Right atrium auricular region (tissue), 2 donors: Measurements from ENCODE around the gene FABP2. TPM values are rescaled to one million over a fixed set of nuclear protein-coding genes. Genes with fewer than 3 reads are reported as not detected.
"Not testable (repeated sequence)": the region's sequence is repeated elsewhere in the genome, so short reads cannot be mapped to it uniquely, and the experiment has no call there.

Experiments
- DNase-seq: peaks from one replicate; pipeline ENCODE4 v3.0.0-alpha.2; 2019; ENCODE audit warnings: low spot score
- H3K27ac ChIP-seq, 2 donors: fragments of 200-600 bp; sonication (generic); 1 replicate in 1 of 2; 2 replicates in 1 of 2; pipeline ENCODE4 v1.5.1; 2016 to 2019
- H3K27me3 ChIP-seq, 2 donors: fragments of 200-600 bp; sonication (generic); one replicate each; pipeline versions ENCODE4 v1.5.1 to v1.6.0; 2017 to 2019
- H3K36me3 ChIP-seq: fragments of 200-600 bp; sonication (generic); one replicate; pipeline ENCODE4 v1.5.1; 2016
- H3K4me1 ChIP-seq, 2 donors: fragments of 200-600 bp; sonication (generic); one replicate each; pipeline versions ENCODE4 v1.5.1 to v1.6.0; 2017 to 2019
- H3K4me3 ChIP-seq, 2 donors: fragments of 200-600 bp; sonication (generic); 1 replicate in 1 of 2; 2 replicates in 1 of 2; pipeline ENCODE4 v1.5.1; 2017 to 2019; ENCODE audit warnings: mild to moderate bottlenecking in 1 of 2, moderate library complexity in 1 of 2
- H3K9me3 ChIP-seq, 2 donors: fragments of 200-600 bp; sonication (generic); one replicate each; pipeline ENCODE4 v1.5.1; 2019
- CTCF ChIP-seq, 2 donors: fragments of 200-600 bp; sonication (generic); IDR thresholded peaks; one replicate each; pipeline ENCODE4 v1.5.1; 2019; ENCODE audit warnings: antibody characterized with exemption in 2 of 2
- total RNA-seq, 2 donors: library from RNA; depleted of rRNA; stranded (reverse); fragments of >200 nt; gene quantifications; one replicate each; pipeline ENCODE4 v1.1.0, GENCODE V29; 2016

Gene FABP2
- total RNA-seq, 2 donors from 2014 or later = 0.48 TPM; not detected in 1

DNA sequence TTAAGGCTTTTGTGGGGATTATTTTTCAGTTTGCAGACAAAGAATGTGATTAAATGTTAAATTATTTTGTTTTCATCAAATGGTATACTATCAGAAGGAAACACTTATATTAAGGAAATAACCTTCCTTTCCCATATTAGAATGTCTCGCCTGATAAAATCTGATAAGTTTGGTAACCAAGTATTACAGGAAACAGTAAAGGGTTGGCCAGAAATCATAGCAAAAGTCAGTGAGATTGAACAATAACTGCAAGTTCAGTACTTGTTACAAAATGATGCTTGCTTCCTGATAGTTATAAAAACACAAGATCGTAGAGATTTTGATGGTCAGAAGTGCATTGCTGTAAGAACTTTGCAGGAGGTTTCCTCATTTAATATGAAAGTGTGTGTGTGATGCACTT, 40.5 kb downstream of the FABP2 start:
- H3K27me3 ChIP-seq = no peaks in the 10 kb centered on the region
- H3K27ac ChIP-seq = no peak overlapping the region
- peaks cover 0 to 35% of the 10 kb centered on the region in 2 donors for H3K4me1 ChIP-seq
- no peak for TF ChIP-seq CTCF (IDR thresholded peaks at IDR 0.05)
- H3K4me3 ChIP-seq = no peak overlapping the region
- DNase-seq = no peak
- peaks cover 16% of the 10 kb centered on the region for H3K36me3 ChIP-seq
- no peaks in the 10 kb centered on the region for H3K9me3 ChIP-seq

GRCh38 chr4:119279945-119280344, 42.0 kb downstream of the FABP2 start:
- not testable (repeated sequence) for H3K4me3 ChIP-seq, DNase-seq, H3K27ac ChIP-seq

DNA sequence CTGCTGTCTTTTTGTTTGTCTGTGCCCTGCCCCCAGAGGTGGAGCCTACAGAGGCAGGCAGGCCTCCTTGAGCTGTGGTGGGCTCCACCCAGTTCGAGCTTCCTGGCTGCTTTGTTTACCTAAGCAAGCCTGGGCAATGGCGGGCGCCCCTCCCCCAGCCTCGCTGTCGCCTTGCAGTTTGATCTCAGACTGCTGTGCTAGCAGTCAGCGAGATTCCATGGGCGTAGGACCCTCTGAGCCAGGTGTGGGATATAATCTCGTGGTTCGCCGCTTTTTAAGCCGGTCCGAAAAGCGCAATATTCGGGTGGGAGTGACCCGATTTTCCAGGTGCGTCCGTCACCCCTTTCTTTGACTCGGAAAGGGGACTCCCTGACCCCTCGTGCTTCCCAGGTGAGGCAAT, 42.4 kb downstream of the FABP2 start:
- not testable (repeated sequence) for H3K27me3 ChIP-seq, DNase-seq, H3K4me3 ChIP-seq, H3K27ac ChIP-seq, H3K9me3 ChIP-seq
- peaks cover 16% of the 10 kb centered on the region for H3K36me3 ChIP-seq
- H3K4me1 ChIP-seq = peaks cover 0 to 18% of the 10 kb centered on the region in 2 donors

More at GRCh38 chr4:119279945-119280344, 42.0 kb downstream of the FABP2 start:
- not testable (repeated sequence) for H3K9me3 ChIP-seq, H3K27me3 ChIP-seq
- H3K4me1 ChIP-seq = peaks cover 0 to 22% of the 10 kb centered on the region in 2 donors
- H3K36me3 ChIP-seq = peaks cover 16% of the 10 kb centered on the region

- Histone ChIP-seq H3K27me3 (no peaks in the 10 kb centered on the region), H3K27ac (no peak overlapping the region), H3K4me3 (no peak overlapping the region), H3K4me1 (no peaks in the 10 kb centered on the region), H3K9me3 (no peaks in the 10 kb centered on the region), H3K36me3 (peaks cover 70% of the 10 kb centered on the region)
- TF ChIP-seq CTCF (IDR thresholded peaks at IDR 0.05) = no peak
- no peak for DNase-seq
Observed at GRCh38 chr4:119271361-119272085, 50.4 kb downstream of the FABP2 start.

DNA sequence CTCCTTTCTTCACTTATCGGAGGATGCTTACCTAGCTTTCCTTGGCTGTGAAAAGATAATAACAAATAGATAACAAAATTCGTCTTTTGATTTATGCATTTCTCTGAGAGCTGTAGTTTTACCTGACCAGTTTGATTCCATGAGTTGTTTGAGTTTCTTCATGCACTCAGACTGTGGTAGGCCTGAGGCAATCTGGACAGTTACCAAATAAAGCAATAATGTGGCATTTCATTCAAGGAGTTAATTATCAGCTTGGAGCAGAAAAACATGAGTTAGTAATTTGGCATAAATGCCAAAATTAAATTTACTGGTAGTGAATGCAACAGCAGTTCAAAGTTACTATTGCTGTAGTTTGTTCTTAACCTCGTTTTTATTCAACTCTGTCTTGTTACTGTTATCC, 53.5 kb downstream of the FABP2 start:
- H3K27ac ChIP-seq = no peak overlapping the region
- DNase-seq = no peak
- no peaks in the 10 kb centered on the region for H3K9me3 ChIP-seq
- no peak for TF ChIP-seq CTCF (IDR thresholded peaks at IDR 0.05)
- no peaks in the 10 kb centered on the region for H3K27me3 ChIP-seq
- no peak overlapping the region for H3K4me3 ChIP-seq
- H3K36me3 ChIP-seq = peaks cover 82% of the 10 kb centered on the region
- no peaks in the 10 kb centered on the region for H3K4me1 ChIP-seq

Other genes with a start within 250 kb of the FABP2 start
- gene MYOZ2, start 186.3 kb downstream of the FABP2 start, total RNA-seq = 100 to 1,000 TPM; 678 to 770 TPM
- gene USP53, start 109.4 kb downstream of the FABP2 start, total RNA-seq = 10 to 100 TPM; 51.5 to 62.9 TPM